ENCODE measurements around the gene MTCL3.

The MTCL3 gene

DNA sequence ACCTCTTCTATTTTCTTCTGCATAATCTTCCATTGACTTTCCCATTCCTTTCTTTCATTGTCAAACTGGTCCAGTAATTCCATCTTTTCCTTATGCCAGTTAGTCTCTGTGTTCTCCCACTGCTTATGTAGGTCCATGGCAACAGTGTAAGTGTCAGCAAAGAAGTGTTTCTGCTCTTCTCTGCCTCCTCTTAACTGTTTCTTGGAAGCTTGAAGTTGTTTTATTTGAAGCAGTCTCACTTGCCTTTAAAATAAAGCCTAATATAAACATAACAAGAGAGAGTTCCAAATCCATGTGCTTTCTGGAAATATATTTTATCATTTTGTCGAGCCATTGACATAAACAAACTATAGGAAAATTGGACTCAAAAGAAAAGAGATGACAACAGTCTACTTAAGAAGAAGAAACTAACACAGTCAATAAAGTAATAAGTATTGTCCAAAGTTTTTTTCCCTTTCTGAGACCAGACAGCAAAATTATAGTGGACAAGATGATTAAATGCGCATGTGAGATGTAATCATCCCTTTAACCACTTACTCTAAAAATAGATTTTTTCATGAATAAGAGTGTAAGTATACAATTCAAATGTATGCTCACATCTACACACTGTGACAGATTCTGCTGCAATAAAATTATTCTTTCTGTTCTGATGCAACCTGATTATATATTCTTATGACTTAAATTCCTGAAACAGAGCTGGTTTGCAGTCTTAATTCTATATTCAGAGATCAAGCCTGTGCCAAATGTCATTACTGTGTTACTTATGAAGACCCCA is 65.1 kb downstream of the MTCL3 start:
- no peak for DNase-seq (ENCODE audit: low spot score)
- TF ChIP-seq, protein P1, sequence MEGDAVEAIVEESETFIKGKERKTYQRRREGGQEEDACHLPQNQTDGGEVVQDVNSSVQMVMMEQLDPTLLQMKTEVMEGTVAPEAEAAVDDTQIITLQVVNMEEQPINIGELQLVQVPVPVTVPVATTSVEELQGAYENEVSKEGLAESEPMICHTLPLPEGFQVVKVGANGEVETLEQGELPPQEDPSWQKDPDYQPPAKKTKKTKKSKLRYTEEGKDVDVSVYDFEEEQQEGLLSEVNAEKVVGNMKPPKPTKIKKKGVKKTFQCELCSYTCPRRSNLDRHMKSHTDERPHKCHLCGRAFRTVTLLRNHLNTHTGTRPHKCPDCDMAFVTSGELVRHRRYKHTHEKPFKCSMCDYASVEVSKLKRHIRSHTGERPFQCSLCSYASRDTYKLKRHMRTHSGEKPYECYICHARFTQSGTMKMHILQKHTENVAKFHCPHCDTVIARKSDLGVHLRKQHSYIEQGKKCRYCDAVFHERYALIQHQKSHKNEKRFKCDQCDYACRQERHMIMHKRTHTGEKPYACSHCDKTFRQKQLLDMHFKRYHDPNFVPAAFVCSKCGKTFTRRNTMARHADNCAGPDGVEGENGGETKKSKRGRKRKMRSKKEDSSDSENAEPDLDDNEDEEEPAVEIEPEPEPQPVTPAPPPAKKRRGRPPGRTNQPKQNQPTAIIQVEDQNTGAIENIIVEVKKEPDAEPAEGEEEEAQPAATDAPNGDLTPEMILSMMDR (IDR thresholded peaks at IDR 0.05; ENCODE audit: unreplicated experiment) = no peak
- H3K4me1 Mint-ChIP-seq (ENCODE audit: unreplicated experiment) = no peaks in the 10 kb centered on the region
- no peaks in the 10 kb centered on the region for H3K9me3 Mint-ChIP-seq (ENCODE audit: unreplicated experiment)
- no peaks in the 10 kb centered on the region for H3K27me3 Mint-ChIP-seq (ENCODE audit: unreplicated experiment)
- H3K36me3 Mint-ChIP-seq (ENCODE audit: low read depth, unreplicated experiment) = peaks cover 9% of the 10 kb centered on the region
- no peak overlapping the region for H3K4me3 Mint-ChIP-seq (ENCODE audit: unreplicated experiment)
- H3K27ac Mint-ChIP-seq (ENCODE audit: unreplicated experiment) = no peak overlapping the region

GRCh38 chr6:127452803-127453202 is 66.3 kb downstream of the MTCL3 start:
- Mint-ChIP-seq H3K27ac (ENCODE audit: unreplicated experiment) (no peak overlapping the region), H3K4me1 (ENCODE audit: unreplicated experiment) (no peaks in the 10 kb centered on the region), H3K4me3 (ENCODE audit: unreplicated experiment) (no peak overlapping the region), H3K36me3 (ENCODE audit: low read depth, unreplicated experiment) (peaks cover 11% of the 10 kb centered on the region), H3K9me3 (ENCODE audit: unreplicated experiment) (no peaks in the 10 kb centered on the region), H3K27me3 (ENCODE audit: unreplicated experiment) (no peaks in the 10 kb centered on the region)
- DNase-seq (ENCODE audit: low spot score) = no peak
- TF ChIP-seq, protein P1 (IDR thresholded peaks at IDR 0.05; ENCODE audit: unreplicated experiment) = no peak

DNA sequence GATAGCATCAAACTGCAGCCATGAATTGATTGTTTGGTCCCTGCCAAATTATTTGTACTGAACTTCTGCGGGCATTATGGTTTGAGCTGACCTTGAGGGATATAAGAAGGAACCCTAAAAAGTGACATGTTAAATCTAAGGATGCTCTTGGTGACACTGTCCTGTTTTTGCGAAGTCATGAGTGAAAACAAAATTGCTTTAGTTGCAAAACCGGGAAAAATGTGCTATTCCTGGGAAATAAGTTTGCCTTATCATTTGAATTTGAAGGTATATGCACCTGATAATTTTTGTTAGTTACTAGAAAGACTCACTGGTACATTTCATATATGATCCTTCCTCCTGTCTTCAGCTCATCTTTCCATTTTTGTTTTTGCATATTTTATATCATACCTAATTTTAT is 67.7 kb downstream of the MTCL3 start:
- no peak for DNase-seq (ENCODE audit: low spot score)
- TF ChIP-seq, protein P1 (IDR thresholded peaks at IDR 0.05; ENCODE audit: unreplicated experiment) = no peak
- Mint-ChIP-seq H3K4me3 (ENCODE audit: unreplicated experiment) (no peak overlapping the region), H3K27me3 (ENCODE audit: unreplicated experiment) (no peaks in the 10 kb centered on the region), H3K27ac (ENCODE audit: unreplicated experiment) (no peak overlapping the region), H3K4me1 (ENCODE audit: unreplicated experiment) (no peaks in the 10 kb centered on the region), H3K9me3 (ENCODE audit: unreplicated experiment) (no peaks in the 10 kb centered on the region), H3K36me3 (ENCODE audit: low read depth, unreplicated experiment) (peaks cover 11% of the 10 kb centered on the region)

DNA sequence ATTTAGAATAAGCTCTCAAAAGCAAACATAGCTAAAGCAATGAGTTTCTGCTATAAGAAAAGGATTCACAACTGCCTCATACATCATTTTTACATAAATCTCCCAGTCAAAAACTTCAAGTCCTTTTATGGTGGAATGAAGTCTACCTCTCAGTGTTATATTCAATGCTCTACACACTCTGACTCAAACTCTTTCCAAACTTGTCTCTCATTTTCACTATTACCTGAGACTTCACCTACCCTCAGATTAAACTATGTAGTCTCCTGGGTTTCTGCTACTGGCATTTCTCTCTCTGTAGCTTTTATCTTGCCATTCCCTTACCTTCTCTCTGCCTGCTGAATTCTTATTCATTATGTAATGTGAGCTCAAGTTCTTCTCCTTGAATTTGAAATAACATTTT is 71.4 kb downstream of the MTCL3 start:
- Mint-ChIP-seq H3K27me3 (ENCODE audit: unreplicated experiment) (no peaks in the 10 kb centered on the region), H3K36me3 (ENCODE audit: low read depth, unreplicated experiment) (peaks cover 11% of the 10 kb centered on the region), H3K9me3 (ENCODE audit: unreplicated experiment) (no peaks in the 10 kb centered on the region), H3K4me1 (ENCODE audit: unreplicated experiment) (no peaks in the 10 kb centered on the region), H3K4me3 (ENCODE audit: unreplicated experiment) (no peak overlapping the region), H3K27ac (ENCODE audit: unreplicated experiment) (no peak overlapping the region)
- no peak for DNase-seq (ENCODE audit: low spot score)
- TF ChIP-seq, protein P1 (IDR thresholded peaks at IDR 0.05; ENCODE audit: unreplicated experiment) = no peak

DNA sequence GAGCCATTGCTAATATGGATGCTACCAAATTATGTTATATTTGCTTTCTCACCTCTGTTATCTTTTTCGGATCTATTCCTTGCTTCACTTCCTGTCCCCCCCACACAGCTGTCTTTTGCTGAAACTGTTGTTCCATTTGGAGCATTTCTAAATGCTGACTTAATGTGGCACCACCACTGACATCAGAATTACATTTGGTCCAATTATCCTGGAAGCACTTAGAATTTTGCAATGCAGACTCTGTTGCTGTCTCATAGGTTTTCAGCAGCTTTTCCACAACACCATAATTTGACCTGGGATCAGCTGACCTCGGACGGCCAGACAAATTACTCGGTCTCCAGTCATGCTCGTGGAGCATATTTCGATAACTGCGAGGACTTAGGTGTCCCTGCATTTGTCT is 72.8 kb downstream of the MTCL3 start:
- no peak overlapping the region for H3K27ac Mint-ChIP-seq (ENCODE audit: unreplicated experiment)
- H3K4me3 Mint-ChIP-seq (ENCODE audit: unreplicated experiment) = no peak overlapping the region
- H3K9me3 Mint-ChIP-seq (ENCODE audit: unreplicated experiment) = no peaks in the 10 kb centered on the region
- TF ChIP-seq, protein P1 (IDR thresholded peaks at IDR 0.05; ENCODE audit: unreplicated experiment) = no peak
- H3K36me3 Mint-ChIP-seq (ENCODE audit: low read depth, unreplicated experiment) = peaks cover 11% of the 10 kb centered on the region
- H3K27me3 Mint-ChIP-seq (ENCODE audit: unreplicated experiment) = no peaks in the 10 kb centered on the region
- DNase-seq (ENCODE audit: low spot score) = no peak
- peaks cover 3% of the 10 kb centered on the region for H3K4me1 Mint-ChIP-seq (ENCODE audit: unreplicated experiment)
